22Rv1 (cell line): ENCODE data around the gene MICOS13.

ENCODE experiments used
- H3K27ac ChIP-seq: fragments of 450-650 bp; 2 replicates; pipeline ENCODE4 v1.5.1; 2017
- ZFX ChIP-seq: fragments of 450-650 bp; IDR thresholded peaks from 2 replicates; pipeline ENCODE4 v1.6.1; 2017; ENCODE audit warnings: antibody characterized with exemption, borderline replicate concordance
- TF ChIP-seq, protein P1 (sequence below): fragments of 450-650 bp; IDR thresholded peaks from 2 replicates; pipeline ENCODE4 v1.5.1; 2017; ENCODE audit warnings: mild to moderate bottlenecking

Gene MICOS13

DNA sequence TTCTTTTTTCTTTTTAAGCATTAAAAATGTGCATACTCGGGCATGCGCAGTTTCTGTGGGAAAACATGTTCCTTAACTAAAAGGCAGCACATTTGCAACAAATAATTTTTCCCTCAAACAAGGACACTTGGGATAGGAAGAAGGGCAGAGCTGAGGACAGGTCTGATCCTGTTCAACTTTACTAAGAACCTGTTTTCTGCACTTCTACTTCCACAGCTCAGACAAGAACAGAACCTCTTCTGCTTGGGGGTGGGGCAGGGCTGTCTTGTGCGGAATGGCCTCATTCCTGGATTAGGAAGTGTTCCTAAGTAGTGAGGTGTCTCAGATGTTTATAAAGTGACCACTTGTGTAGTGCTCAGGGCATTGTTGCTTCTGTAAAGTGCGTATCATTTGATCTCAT lies 39.1 kb downstream of the MICOS13 start:
- H3K27ac ChIP-seq: no peak overlapping the region
- TF ChIP-seq, protein P1, sequence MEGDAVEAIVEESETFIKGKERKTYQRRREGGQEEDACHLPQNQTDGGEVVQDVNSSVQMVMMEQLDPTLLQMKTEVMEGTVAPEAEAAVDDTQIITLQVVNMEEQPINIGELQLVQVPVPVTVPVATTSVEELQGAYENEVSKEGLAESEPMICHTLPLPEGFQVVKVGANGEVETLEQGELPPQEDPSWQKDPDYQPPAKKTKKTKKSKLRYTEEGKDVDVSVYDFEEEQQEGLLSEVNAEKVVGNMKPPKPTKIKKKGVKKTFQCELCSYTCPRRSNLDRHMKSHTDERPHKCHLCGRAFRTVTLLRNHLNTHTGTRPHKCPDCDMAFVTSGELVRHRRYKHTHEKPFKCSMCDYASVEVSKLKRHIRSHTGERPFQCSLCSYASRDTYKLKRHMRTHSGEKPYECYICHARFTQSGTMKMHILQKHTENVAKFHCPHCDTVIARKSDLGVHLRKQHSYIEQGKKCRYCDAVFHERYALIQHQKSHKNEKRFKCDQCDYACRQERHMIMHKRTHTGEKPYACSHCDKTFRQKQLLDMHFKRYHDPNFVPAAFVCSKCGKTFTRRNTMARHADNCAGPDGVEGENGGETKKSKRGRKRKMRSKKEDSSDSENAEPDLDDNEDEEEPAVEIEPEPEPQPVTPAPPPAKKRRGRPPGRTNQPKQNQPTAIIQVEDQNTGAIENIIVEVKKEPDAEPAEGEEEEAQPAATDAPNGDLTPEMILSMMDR: no peak
- TF ChIP-seq ZFX: no peak

DNA sequence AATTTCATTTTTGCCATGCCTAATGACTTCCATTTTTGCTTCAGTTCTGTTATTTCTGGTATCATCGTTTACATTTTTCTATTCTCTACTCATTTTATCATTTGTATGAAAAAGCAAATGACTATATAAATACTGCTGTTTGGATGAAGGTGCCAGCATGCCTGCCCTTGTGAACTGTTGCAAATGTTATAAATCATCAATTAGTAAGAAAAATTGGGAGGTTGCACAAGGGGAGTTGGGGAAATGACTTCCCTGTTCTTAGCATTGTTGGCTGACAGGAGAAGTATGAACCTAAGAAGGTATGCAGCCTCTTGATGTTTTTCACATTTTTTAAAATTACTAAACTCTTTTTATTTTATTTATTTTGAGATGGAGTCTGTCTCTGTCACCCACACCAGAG lies 42.3 kb downstream of the MICOS13 start:
- H3K27ac ChIP-seq: no peak overlapping the region
- TF ChIP-seq, protein P1: no peak
- no peak for TF ChIP-seq ZFX

DNA sequence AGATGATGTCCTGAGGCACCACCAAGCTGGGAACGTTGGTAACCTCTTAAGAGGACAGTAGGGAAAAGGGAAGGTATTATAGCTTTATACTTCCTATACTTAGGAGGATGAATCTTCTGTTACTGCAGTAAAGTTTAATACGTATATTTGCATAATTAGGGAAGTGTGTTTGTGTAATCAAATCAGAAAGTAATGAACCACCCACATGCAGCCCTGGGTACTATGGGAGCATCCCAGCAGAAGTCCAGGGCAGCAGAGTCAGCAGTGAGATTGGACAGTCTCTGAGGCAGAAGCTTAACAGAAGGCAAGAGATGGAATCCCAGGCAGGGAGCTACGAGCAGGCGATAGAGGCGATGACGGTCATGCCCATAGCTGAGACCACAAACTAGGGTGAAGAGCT lies 44.9 kb downstream of the MICOS13 start:
- no peak for TF ChIP-seq ZFX
- TF ChIP-seq, protein P1: no peak
- H3K27ac ChIP-seq: no peak overlapping the region

DNA sequence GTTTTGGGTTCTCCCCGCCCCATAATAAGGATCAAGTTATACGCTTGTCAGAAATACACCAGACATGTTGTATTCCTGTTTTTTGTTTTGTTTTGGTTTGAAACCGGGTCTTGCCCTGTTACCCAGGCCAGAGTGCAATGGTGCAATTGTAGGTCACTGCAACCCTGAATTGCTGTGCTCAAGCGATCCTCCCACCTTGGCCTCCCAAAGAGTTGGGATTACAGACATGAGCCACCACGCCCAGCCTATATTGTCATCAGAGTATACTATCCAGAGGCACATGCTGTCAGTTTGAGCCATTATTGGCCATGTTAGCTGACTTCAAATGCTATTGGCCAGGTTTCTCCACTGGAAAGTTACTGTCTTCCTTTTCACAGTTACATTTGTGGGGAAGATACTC lies 47.7 kb downstream of the MICOS13 start:
- TF ChIP-seq, protein P1: no peak
- TF ChIP-seq ZFX: no peak

DNA sequence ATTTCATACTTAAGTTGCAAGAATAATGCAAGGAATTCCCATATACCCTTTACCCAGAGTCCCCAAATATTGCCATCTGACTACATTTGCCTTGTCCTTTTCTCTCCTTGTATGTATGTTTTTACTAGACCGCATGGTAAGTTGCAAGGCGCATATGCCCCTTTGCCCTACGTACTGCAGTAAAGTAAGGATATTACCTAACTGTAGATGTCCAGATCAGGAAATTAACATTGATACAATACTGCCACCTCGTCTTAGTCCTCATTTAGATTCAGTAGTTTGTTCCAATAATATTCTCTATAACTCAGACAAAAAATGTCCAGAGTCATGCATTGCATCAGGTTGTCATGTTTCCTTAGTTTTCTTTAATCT lies 48.1 kb downstream of the MICOS13 start:
- H3K27ac ChIP-seq: no peak overlapping the region
- TF ChIP-seq ZFX: no peak
- TF ChIP-seq, protein P1: no peak

More for the DNA sequence above, 47.7 kb downstream of the MICOS13 start:
- no peak overlapping the region for H3K27ac ChIP-seq

DNA sequence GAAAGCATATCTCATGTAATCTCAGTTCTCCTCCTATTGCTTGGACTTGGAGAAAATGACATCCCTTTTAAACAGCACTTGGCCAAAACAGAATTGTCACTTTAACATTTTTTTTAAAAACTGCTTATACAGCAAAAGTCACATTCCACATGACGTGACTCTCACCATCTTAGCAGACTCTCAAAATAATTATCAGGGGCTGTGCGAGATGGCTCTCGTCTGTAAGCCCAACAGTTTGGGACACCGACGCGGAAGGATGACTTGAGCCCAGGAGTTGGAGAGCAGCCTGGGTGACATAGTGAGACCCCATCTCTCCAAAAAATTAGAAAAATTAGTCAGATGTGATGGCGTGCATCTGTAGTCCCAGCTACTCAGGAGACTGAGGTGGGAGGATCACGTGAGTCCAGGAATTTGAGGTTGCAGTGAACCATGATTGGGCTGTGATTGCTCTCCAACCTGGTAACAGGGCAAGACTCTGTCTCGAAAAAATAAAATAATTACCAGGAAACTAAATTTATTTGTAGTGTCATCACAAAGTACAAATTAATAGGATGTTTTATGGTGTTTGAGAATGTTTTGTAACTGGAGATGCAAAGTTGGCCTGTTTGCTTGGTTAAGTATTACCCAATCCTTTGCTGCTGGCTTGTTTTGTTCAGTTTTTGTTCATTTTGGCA lies 48.6 kb downstream of the MICOS13 start:
- no peak overlapping the region for H3K27ac ChIP-seq
- TF ChIP-seq ZFX: no peak
- TF ChIP-seq, protein P1: no peak

DNA sequence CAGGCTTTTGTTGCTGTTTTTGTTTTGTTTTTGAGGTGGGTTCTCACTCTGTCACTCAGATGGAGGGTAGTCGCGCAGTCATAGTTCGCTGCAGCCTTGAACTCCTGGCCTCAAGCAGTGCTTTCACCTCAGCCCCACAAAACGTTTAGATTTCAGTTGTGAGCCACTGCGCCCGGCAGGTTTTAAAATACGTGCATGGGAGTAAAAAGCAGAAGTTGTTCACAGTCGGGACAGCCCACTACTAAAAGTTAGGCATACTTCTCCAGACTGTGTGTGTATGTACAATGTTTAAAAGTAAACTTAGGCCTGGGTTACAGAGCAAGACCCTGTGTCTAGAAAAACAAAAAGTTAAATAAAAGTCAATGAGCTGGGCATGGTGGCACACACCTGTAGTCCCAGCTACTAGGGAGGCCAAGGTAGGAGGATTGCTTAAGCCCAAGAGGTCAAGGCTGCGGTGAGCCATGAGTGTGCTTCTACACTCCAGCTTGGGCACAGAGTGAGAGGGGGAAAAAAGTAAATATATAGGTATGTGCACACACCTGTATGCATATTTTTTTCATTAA lies 51.3 kb downstream of the MICOS13 start:
- TF ChIP-seq, protein P1: no peak
- no peak for TF ChIP-seq ZFX
- H3K27ac ChIP-seq: no peak overlapping the region
